K562 (cell line): Measurements from ENCODE around the gene PLS1. TPM values are rescaled to one million over a fixed set of nuclear protein-coding genes. Genes with fewer than 3 reads are reported as not detected.

Source experiments
- ASH1L ChIP-seq: fragments of 450-650 bp; IDR thresholded peaks from 2 replicates; pipeline ENCODE4 v1.6.1; 2018; ENCODE audit warnings: borderline replicate concordance, mild to moderate bottlenecking, low read depth; ENCODE audit not compliant: partially characterized antibody
- CHD4 ChIP-seq: fragments of 200-600 bp; sonication (generic); IDR thresholded peaks from 3 replicates; pipeline ENCODE4 v1.6.1; 2012; ENCODE audit warnings: low read depth, mild to moderate bottlenecking, mixed read lengths, low read length, inconsistent platforms; ENCODE audit not compliant: insufficient read depth, insufficient replicate concordance, poor library complexity, severe bottlenecking
- ELF4 ChIP-seq: fragments of 450-650 bp; formaldehyde crosslinking; IDR thresholded peaks from 2 replicates; pipeline ENCODE4 v1.4.0; 2022; ENCODE audit warnings: missing genetic modification characterization
- GABPB1 ChIP-seq: sonication (generic); formaldehyde crosslinking; IDR thresholded peaks from 2 replicates; pipeline ENCODE4 v1.8.0; 2022; ENCODE audit warnings: mild to moderate bottlenecking, missing genetic modification reagents
- ILF3 ChIP-seq: fragments of 450-650 bp; IDR thresholded peaks from 2 replicates; pipeline ENCODE4 v1.6.1; 2018; ENCODE audit warnings: antibody characterized with exemption, mild to moderate bottlenecking, moderate library complexity, borderline replicate concordance
- MCM2 ChIP-seq: fragments of 450-650 bp; IDR thresholded peaks from 2 replicates; pipeline ENCODE4 v1.6.1; 2017; ENCODE audit warnings: low read depth, mild to moderate bottlenecking
- MYNN ChIP-seq, 2 experiments: sonication (generic); formaldehyde crosslinking in 1 of 2; IDR thresholded peaks; 2 replicates each; pipeline versions ENCODE4 v1.5.0 to v1.6.1; 2016 to 2020; ENCODE audit warnings: antibody characterized with exemption in 1 of 2, missing genetic modification reagents in 1 of 2
- NFE2L1 ChIP-seq: fragments of 450-650 bp; IDR thresholded peaks from 2 replicates; pipeline ENCODE4 v1.6.1; 2016; ENCODE audit warnings: missing genetic modification characterization, low read depth, mild to moderate bottlenecking, missing compliant biosample characterization, moderate library complexity, borderline replicate concordance
- NFIC ChIP-seq: fragments of 450-650 bp; IDR thresholded peaks from 2 replicates; pipeline ENCODE4 v1.6.1; 2017; ENCODE audit warnings: mild to moderate bottlenecking, inconsistent platforms
- SUPT5H ChIP-seq: fragments of 450-650 bp; IDR thresholded peaks from 2 replicates; pipeline ENCODE4 v1.6.1; 2016
- TEAD1 ChIP-seq, 2 experiments: fragments of 450-650 bp in 1 of 2; sonication (generic) in 1 of 2; formaldehyde crosslinking; IDR thresholded peaks; 2 replicates each; pipeline versions ENCODE4 v1.4.0 to v1.8.0; 2020 to 2022; ENCODE audit warnings: mild to moderate bottlenecking in 2 of 2, missing genetic modification reagents in 1 of 2
- ZKSCAN8 ChIP-seq: fragments of 200-800 bp; sonication (Bioruptor generic); IDR thresholded peaks from 2 replicates; pipeline ENCODE4 v1.6.1; 2016; ENCODE audit warnings: missing genetic modification characterization, missing compliant biosample characterization
- ZNF197 ChIP-seq: fragments of 200-800 bp; sonication (Bioruptor generic); IDR thresholded peaks from 2 replicates; pipeline ENCODE4 v1.6.1; 2016; ENCODE audit warnings: low read depth, missing genetic modification characterization, missing compliant biosample characterization
- ZNF780A ChIP-seq: fragments of 250-450 bp; sonication (Bioruptor Pico); IDR thresholded peaks from 2 replicates; pipeline ENCODE4 v1.5.0; 2021; ENCODE audit warnings: mild to moderate bottlenecking
- polyA plus RNA-seq, 8 experiments: library from polyadenylated mRNA; depleted of rRNA in 4 of 8; stranded (reverse) in 5 of 8; unstranded in 3 of 8; fragments of >200 nt; fragmentation: Nextera tagmentation in 2 of 8; fragmentation: Illumina TruSeq in 1 of 8; extraction: Ambion mirVana in 2 of 8; extraction: Trizol in 1 of 8; gene quantifications; 2 replicates each; pipeline versions ENCODE4 v1.2.1 to v1.2.3, GENCODE V29; 2011 to 2014; ENCODE audit warnings: inconsistent platforms in 1 of 8, missing spikeins in 1 of 8
- total RNA-seq, 7 experiments: library from RNA; depleted of rRNA in 6 of 7; stranded (reverse); fragments of >200 nt in 6 of 7; fragmentation: Illumina TruSeq in 2 of 7; extraction: Trizol in 2 of 7; gene quantifications; 2 replicates each; pipeline versions ENCODE4 v1.2.1 to v1.2.3, GENCODE V29; 2011 to 2021; ENCODE audit warnings: low replicate concordance in 1 of 7
- TF ChIP-seq, protein P1 (sequence below): fragments of 450-650 bp; IDR thresholded peaks from 2 replicates; pipeline ENCODE4 v1.6.1; 2016; ENCODE audit warnings: borderline replicate concordance
- TF ChIP-seq, protein P2 (sequence below): fragments of 450-650 bp; IDR thresholded peaks from 2 replicates; pipeline ENCODE4 v1.6.1; 2016
- TF ChIP-seq, protein P3 (sequence below): fragments of 250-450 bp; sonication (Bioruptor Pico); IDR thresholded peaks from 2 replicates; pipeline ENCODE4 v1.6.1; 2021; ENCODE audit warnings: mild to moderate bottlenecking
- TF ChIP-seq, protein P4 (sequence below): IDR thresholded peaks from 2 replicates; pipeline ENCODE4 v1.6.1; 2014; ENCODE audit warnings: antibody characterized with exemption
- TF ChIP-seq, protein P5 (sequence below): fragments of 450-650 bp; formaldehyde crosslinking; IDR thresholded peaks from 2 replicates; pipeline ENCODE4 v1.4.0; 2022; ENCODE audit warnings: missing genetic modification characterization

PLS1 gene
- total and polyA plus RNA-seq, 9 of the 15 experiments (the other 6 are each of a cell fraction or from before 2014, with no cell fraction given): 6.1 to 21.3 (median 13.0) TPM

DNA sequence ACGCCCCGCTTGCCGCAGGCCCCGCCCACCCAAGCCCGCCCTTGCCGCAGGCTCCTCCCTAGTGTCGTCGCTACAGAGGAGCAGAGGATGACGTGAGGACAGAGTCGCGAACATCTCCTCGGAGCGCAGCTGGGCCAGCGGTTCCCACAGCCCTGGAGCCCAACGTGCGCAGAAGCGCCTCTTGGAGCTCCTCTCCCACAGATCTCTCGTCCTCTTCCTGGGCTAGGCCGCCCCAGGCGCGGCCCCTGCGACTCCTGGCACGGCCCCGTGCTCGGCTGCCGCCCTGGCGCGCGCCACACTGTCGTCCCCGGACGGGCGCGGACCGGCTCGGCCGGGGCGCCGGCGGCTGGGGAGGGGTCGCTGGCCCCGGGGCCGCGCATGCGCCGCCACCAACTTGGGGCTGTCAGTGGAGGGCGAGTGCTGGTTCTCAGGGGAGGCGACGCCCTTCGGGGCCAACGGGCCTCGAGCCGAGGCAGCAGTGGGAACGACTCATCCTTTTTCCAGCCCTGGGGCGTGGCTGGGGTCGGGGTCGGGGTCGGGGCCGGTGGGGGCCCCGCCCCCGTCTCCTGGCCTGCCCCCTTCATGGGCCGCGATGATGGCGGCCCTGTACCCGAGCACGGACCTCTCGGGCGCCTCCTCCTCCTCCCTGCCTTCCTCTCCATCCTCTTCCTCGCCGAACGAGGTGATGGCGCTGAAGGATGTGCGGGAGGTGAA lies 127.9 kb downstream of the PLS1 start, which contains the start of gene TRPC1 (continued):
- TF ChIP-seq, protein P1, sequence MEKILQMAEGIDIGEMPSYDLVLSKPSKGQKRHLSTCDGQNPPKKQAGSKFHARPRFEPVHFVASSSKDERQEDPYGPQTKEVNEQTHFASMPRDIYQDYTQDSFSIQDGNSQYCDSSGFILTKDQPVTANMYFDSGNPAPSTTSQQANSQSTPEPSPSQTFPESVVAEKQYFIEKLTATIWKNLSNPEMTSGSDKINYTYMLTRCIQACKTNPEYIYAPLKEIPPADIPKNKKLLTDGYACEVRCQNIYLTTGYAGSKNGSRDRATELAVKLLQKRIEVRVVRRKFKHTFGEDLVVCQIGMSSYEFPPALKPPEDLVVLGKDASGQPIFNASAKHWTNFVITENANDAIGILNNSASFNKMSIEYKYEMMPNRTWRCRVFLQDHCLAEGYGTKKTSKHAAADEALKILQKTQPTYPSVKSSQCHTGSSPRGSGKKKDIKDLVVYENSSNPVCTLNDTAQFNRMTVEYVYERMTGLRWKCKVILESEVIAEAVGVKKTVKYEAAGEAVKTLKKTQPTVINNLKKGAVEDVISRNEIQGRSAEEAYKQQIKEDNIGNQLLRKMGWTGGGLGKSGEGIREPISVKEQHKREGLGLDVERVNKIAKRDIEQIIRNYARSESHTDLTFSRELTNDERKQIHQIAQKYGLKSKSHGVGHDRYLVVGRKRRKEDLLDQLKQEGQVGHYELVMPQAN: no peak
- TF ChIP-seq NFE2L1 (tag): no peak
- TF ChIP-seq, protein P2, sequence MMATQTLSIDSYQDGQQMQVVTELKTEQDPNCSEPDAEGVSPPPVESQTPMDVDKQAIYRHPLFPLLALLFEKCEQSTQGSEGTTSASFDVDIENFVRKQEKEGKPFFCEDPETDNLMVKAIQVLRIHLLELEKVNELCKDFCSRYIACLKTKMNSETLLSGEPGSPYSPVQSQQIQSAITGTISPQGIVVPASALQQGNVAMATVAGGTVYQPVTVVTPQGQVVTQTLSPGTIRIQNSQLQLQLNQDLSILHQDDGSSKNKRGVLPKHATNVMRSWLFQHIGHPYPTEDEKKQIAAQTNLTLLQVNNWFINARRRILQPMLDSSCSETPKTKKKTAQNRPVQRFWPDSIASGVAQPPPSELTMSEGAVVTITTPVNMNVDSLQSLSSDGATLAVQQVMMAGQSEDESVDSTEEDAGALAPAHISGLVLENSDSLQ: no peak
- TF ChIP-seq, protein P3, sequence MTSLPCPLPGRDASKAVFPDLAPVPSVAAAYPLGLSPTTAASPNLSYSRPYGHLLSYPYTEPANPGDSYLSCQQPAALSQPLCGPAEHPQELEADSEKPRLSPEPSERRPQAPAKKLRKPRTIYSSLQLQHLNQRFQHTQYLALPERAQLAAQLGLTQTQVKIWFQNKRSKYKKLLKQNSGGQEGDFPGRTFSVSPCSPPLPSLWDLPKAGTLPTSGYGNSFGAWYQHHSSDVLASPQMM (CRISPR knock-in tag): no peak
- no peak for TF ChIP-seq MCM2
- peak; percentile 62 for TF ChIP-seq SUPT5H
- no peak for TF ChIP-seq ELF4 (CRISPR knock-in tag)
- no peak for TF ChIP-seq ASH1L
- TF ChIP-seq TEAD1 (CRISPR knock-in tag; IDR thresholded peaks at IDR 0.05): no peak
- TF ChIP-seq ZKSCAN8 (CRISPR knock-in tag): no peak
- no peak for TF ChIP-seq ILF3
- TF ChIP-seq GABPB1 (CRISPR knock-in tag): no peak
- TF ChIP-seq, protein P4, sequence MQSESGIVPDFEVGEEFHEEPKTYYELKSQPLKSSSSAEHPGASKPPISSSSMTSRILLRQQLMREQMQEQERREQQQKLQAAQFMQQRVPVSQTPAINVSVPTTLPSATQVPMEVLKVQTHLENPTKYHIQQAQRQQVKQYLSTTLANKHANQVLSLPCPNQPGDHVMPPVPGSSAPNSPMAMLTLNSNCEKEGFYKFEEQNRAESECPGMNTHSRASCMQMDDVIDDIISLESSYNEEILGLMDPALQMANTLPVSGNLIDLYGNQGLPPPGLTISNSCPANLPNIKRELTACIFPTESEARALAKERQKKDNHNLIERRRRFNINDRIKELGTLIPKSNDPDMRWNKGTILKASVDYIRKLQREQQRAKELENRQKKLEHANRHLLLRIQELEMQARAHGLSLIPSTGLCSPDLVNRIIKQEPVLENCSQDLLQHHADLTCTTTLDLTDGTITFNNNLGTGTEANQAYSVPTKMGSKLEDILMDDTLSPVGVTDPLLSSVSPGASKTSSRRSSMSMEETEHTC: no peak
- TF ChIP-seq, protein P5, sequence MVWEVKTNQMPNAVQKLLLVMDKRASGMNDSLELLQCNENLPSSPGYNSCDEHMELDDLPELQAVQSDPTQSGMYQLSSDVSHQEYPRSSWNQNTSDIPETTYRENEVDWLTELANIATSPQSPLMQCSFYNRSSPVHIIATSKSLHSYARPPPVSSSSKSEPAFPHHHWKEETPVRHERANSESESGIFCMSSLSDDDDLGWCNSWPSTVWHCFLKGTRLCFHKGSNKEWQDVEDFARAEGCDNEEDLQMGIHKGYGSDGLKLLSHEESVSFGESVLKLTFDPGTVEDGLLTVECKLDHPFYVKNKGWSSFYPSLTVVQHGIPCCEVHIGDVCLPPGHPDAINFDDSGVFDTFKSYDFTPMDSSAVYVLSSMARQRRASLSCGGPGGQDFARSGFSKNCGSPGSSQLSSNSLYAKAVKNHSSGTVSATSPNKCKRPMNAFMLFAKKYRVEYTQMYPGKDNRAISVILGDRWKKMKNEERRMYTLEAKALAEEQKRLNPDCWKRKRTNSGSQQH: no peak
- no peak for TF ChIP-seq ZNF780A (CRISPR knock-in tag)
- 0 out of 2 replicates have a peak, but pooled peaks have one; percentile 21 for TF ChIP-seq NFIC
- TF ChIP-seq ZNF197 (CRISPR knock-in tag): 0 out of 2 replicates have a peak, but pooled peaks have one; percentile 46
- TF ChIP-seq CHD4: peak; percentile 32
- TF ChIP-seq MYNN (IDR thresholded peaks at IDR 0.05): no peak
- TF ChIP-seq MYNN (CRISPR knock-in tag; IDR thresholded peaks at IDR 0.05): no peak
